ENCODE measurements around the gene PEMT. TPM values are rescaled to one million over a fixed set of nuclear protein-coding genes. Genes with fewer than 3 reads are reported as not detected.

PEMT gene
- total and polyA plus RNA-seq, 2 of the 8 experiments (the other 6 are each of a cell fraction or from before 2014, with no cell fraction given), result 42.0 to 118 TPM

DNA sequence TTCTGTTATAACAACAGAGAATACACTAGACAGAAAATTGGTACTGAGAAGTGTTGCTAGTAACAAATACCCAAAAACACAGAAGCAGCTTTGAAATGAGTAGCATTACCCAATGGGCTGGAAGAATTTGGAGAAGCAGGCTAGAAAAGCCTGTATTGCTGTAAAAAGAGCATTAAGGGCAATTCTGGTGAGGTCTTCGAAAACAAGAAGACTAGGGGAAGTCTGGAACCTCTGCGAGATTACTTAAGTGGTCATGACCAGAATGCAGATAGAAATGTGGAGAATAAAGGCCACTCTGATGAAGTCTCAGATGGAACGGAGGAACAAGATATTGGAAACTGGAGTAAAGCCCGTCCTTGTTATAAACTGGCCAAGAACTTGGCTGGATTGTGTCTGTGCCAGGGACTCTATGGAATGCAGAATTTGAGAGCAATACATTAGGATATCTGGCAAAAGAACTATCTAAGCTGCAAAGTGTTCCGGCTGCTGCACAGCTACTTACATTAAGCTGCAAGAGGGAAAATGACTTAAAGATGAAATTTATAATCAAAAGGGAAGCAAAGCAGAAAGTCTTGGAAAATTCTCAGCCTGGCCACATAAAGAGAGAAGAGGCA lies 44.9 kb upstream of the PEMT start:
- Histone ChIP-seq H3K4me2 (ENCODE audit: insufficient read depth in 1 of 2, low read depth in 2 of 2, low read length in 2 of 2) (no peak overlapping the region), H3K4me3 (ENCODE audit: extremely low read depth in 1 of 4, insufficient read depth in 2 of 4, low read depth in 3 of 4, low read length in 4 of 4) (no peak overlapping the region), H2AFZ (ENCODE audit: low read length) (no peak overlapping the region), H2AK5ac (ENCODE audit: low read depth, low read length) (no peak overlapping the region), H3K23me2 (ENCODE audit: low read depth, low read length) (no peaks in the 10 kb centered on the region; the same call in 1 of the 2 replicates), H3K4ac (replicated peaks; ENCODE audit: insufficient read length, low read depth, low read length) (no peak overlapping the region), H3K79me1 (ENCODE audit: low read depth, low read length) (no peaks in the 10 kb centered on the region), H3K9ac (replicated peaks in 1 of 4; ENCODE audit: extremely low read depth in 1 of 4, low read depth in 3 of 4, low read length in 3 of 4) (no peak overlapping the region), H2BK120ac (replicated peaks; ENCODE audit: low read depth, low read length) (no peak overlapping the region), H3K27me3 (replicated peaks in 1 of 4; ENCODE audit: control insufficient read depth in 3 of 4, extremely low read depth in 1 of 4, insufficient read depth in 3 of 4, low read length in 3 of 4) (no peaks in the 10 kb centered on the region; a peak in 1 of 7 replicates), H4K5ac (ENCODE audit: insufficient read length, low read depth, low read length) (no peak overlapping the region), H3K4me1 (replicated peaks in 1 of 4; ENCODE audit: control insufficient read depth in 3 of 4, insufficient read depth in 4 of 4, low read length in 3 of 4) (no peaks in the 10 kb centered on the region), H2BK20ac (ENCODE audit: low read length) (no peak overlapping the region), H2BK5ac (ENCODE audit: low read depth, low read length) (no peak overlapping the region), H3K14ac (ENCODE audit: insufficient read length) (no peak overlapping the region), H3K18ac (ENCODE audit: extremely low read depth, low read length) (no peak overlapping the region), H3K27ac (ENCODE audit: low read depth, low read length) (no peak overlapping the region), H4K8ac (ENCODE audit: extremely low read depth, insufficient read depth, low read length) (no peak overlapping the region), H3K36me3 (ENCODE audit: control insufficient read depth in 2 of 4, insufficient read depth in 4 of 4, low read length in 3 of 4) (no peaks in the 10 kb centered on the region), H2BK15ac (ENCODE audit: low read length) (no peak overlapping the region), H3K79me2 (ENCODE audit: control insufficient read depth in 1 of 2, insufficient read depth in 2 of 2, low read length in 2 of 2) (no peaks in the 10 kb centered on the region), H3K23ac (ENCODE audit: insufficient read length) (no peak overlapping the region), H3K56ac (replicated peaks; ENCODE audit: insufficient read length, low read depth, low read length) (no peak overlapping the region), H4K20me1 (replicated peaks in 1 of 2; ENCODE audit: control insufficient read depth in 1 of 2, insufficient read depth in 2 of 2, low read length in 2 of 2) (no peaks in the 10 kb centered on the region), H2BK12ac (ENCODE audit: low read depth, low read length) (no peak overlapping the region), H4K91ac (replicated peaks; ENCODE audit: insufficient read length, low read length) (no peak overlapping the region), H3K9me3 (ENCODE audit: insufficient read depth in 2 of 2, low read depth in 1 of 2, low read length in 1 of 2) (peaks cover 3 to 10% of the 10 kb centered on the region in 2 experiments; a peak in 2 of 4 replicates)
- WGBS, 2 experiments (ENCODE audit: extremely low coverage in 1 of 2, insufficient coverage in 1 of 2, insufficient read length in 1 of 2, insufficient replicate concordance in 2 of 2, low coverage in 1 of 2, low lambda C conversion rate in 2 of 2, missing lambda C conversion rate in 1 of 2), result 84% methylated on average over 5 of the region's 5 CpGs; no CpG with 5 or more reads in 1 of the 2 experiments
- DNase-seq (ENCODE audit: low read depth in 1 of 2, low spot score in 2 of 2) (no peak), FAIRE-seq (no peak)
- ChIA-PET POLR2A (ENCODE audit: partially characterized antibody) (interaction anchor here (0.6 kb wide), 1 partner anchor 58 kb away, joined by 3 read pairs; no protein-coding TSS in a partner anchor), CTCF (ENCODE audit: partially characterized antibody) (interaction anchor here (0.6 to 3.9 kb wide), 4 partner anchors 22 to 281 kb away, joined by 3 to 24 read pairs (median 6); no protein-coding TSS in a partner anchor)
- TF ChIP-seq, protein P1, sequence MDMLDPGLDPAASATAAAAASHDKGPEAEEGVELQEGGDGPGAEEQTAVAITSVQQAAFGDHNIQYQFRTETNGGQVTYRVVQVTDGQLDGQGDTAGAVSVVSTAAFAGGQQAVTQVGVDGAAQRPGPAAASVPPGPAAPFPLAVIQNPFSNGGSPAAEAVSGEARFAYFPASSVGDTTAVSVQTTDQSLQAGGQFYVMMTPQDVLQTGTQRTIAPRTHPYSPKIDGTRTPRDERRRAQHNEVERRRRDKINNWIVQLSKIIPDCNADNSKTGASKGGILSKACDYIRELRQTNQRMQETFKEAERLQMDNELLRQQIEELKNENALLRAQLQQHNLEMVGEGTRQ (IDR thresholded peaks at IDR 0.05; ENCODE audit: low read length), result no peak
- TF ChIP-seq SP4 (IDR thresholded peaks at IDR 0.05; ENCODE audit: low read length) (no peak), RAD21 (IDR thresholded peaks at IDR 0.05 in 1 of 2, conservative IDR thresholded peaks at IDR 0.05 in 1 of 2; ENCODE audit: low read depth in 2 of 2, low read length in 2 of 2) (no peak)

All from H1 (cell line).